Tibial artery (tissue), 4 donors: Measurements from ENCODE around the gene RIMBP2.
"Not testable (repeated sequence)": the region's sequence is repeated elsewhere in the genome, so short reads cannot be mapped to it uniquely, and the experiment has no call there.

ENCODE experiments used
- DNase-seq, 2 donors: peaks; one replicate each; pipeline ENCODE4 v3.0.0-alpha.2; 2019
- H3K27ac ChIP-seq, 2 donors: fragments of 200-600 bp; sonication (generic) in 1 of 2; 1 replicate in 1 of 2; 2 replicates in 1 of 2; pipeline ENCODE4 v1.5.1; 2018 to 2019; ENCODE audit warnings: mild to moderate bottlenecking in 1 of 2
- H3K27me3 ChIP-seq, 2 donors: fragments of 200-600 bp; sonication (generic) in 1 of 2; one replicate each; pipeline versions ENCODE4 v1.5.1 to v1.6.0; 2016 to 2019
- H3K36me3 ChIP-seq, 3 donors: fragments of 200-600 bp; sonication (generic) in 2 of 3; one replicate each; pipeline ENCODE4 v1.5.1; 2016 to 2019; ENCODE audit warnings: mild to moderate bottlenecking in 2 of 3
- H3K4me1 ChIP-seq, 4 donors: fragments of 200-600 bp; sonication (generic) in 2 of 4; 1 replicate in 3 of 4; 2 replicates in 1 of 4; pipeline ENCODE4 v1.5.1; 2016 to 2019
- H3K4me3 ChIP-seq, 2 donors: fragments of 200-600 bp; sonication (generic) in 1 of 2; 1 replicate in 1 of 2; 2 replicates in 1 of 2; pipeline ENCODE4 v1.5.1; 2018 to 2019; ENCODE audit warnings: mild to moderate bottlenecking in 2 of 2
- H3K9me3 ChIP-seq, 3 donors: fragments of 200-600 bp; sonication (generic) in 1 of 3; one replicate each; pipeline ENCODE4 v1.5.1; 2016 to 2019
- intact Hi-C: fragments of 100-400 bp; cut with DNase I; formaldehyde crosslinking; loops from one replicate; pipeline ENCODE4 v1.15.0; 2023; ENCODE audit warnings: low total_unique reads
- TF ChIP-seq, protein P1 (sequence below), 2 experiments: fragments of 200-600 bp in 1 of 2; fragments of 450-650 bp in 1 of 2; IDR thresholded peaks; one replicate each; pipeline ENCODE4 v1.5.1; 2017 to 2019; ENCODE audit warnings: antibody characterized with exemption in 2 of 2, mild to moderate bottlenecking in 1 of 2, moderate library complexity in 1 of 2

Gene RIMBP2

DNA sequence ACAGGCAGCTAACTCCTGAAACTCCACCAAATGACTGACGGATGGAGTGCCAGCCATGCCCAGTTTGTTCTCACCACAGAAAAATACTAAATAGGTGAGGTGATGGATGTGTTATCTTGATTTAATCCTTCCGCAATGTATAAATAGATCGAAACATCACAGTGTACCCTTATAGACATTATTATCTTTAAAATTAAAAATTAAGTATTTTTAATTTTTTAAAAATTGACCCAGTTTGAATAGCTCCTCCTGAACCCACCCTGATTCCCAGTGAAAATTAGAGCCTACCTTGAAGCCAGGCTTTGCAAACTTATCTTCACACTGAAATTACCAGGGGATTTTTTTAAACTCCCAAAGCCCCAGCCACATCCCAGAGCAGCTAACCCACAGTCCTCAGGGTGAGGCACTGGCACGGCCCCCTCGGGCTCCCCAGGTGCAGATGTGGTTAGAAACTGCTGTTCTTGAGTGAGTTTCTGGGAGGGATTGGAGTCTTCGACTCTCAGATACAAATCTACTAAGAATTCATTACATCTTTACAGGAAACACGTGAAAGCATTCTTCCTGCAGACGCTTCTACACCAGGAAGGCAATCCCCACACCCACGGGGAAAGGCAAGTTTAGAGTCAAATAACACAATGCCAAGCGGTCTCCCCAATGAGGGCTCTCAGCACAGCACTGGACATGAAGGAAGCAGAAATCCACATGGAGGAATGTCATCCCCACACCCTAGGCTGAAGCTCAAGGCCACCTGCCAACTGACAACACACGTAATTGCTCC lies 126.4 kb downstream of the RIMBP2 start:
- H3K36me3 ChIP-seq = no peaks in the 10 kb centered on the region
- no peaks in the 10 kb centered on the region for H3K9me3 ChIP-seq
- no peak overlapping the region for H3K27ac ChIP-seq
- H3K4me1 ChIP-seq = peaks cover 0 to 4% (median 0%) of the 10 kb centered on the region in 4 donors
- H3K4me3 ChIP-seq = no peak overlapping the region
- intact Hi-C loops = no loop called here
- TF ChIP-seq, protein P1, sequence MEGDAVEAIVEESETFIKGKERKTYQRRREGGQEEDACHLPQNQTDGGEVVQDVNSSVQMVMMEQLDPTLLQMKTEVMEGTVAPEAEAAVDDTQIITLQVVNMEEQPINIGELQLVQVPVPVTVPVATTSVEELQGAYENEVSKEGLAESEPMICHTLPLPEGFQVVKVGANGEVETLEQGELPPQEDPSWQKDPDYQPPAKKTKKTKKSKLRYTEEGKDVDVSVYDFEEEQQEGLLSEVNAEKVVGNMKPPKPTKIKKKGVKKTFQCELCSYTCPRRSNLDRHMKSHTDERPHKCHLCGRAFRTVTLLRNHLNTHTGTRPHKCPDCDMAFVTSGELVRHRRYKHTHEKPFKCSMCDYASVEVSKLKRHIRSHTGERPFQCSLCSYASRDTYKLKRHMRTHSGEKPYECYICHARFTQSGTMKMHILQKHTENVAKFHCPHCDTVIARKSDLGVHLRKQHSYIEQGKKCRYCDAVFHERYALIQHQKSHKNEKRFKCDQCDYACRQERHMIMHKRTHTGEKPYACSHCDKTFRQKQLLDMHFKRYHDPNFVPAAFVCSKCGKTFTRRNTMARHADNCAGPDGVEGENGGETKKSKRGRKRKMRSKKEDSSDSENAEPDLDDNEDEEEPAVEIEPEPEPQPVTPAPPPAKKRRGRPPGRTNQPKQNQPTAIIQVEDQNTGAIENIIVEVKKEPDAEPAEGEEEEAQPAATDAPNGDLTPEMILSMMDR (IDR thresholded peaks at IDR 0.05) = no peak
- H3K27me3 ChIP-seq = peaks cover 0 to 3% of the 10 kb centered on the region in 2 donors
- DNase-seq = no peak

DNA sequence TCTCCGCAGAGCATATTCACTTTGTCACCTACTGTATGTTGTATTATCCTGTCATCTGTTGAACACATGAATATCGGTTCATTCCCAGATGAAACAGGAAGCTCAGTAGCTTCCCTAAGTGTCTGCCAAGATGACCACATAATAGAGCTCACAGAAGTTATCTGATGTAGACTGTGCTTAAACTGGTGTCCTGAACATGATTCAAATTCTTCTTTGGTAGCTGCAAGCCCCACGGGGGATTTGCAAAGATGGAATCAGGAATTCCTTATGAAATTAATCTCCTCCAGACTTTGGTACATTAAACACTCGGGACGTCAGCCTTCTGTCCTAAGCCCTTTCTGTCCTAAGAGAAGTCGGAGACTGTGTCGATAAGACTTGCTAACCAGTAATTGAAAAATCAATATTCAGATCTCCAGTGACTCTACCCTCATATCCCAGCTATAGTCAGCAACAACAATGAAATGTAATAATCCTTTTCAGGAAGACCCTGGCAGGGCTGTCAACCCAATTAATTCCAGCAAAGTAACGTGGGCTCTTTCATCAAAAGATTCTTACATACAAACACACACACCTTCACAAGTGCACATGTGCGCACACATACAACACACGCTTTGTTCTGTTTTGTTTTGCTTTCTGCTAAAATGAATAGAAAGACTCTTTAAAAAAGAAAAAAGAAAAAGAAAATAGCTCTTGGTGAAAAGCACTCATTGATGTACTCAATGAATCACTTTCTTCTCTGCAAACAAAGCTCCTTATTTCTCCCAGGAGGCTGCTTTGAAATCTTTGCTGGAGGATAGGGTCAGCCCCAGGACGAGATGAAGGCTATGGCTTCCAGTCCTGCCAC lies 127.2 kb downstream of the RIMBP2 start:
- no peak overlapping the region for H3K27ac ChIP-seq

DNA sequence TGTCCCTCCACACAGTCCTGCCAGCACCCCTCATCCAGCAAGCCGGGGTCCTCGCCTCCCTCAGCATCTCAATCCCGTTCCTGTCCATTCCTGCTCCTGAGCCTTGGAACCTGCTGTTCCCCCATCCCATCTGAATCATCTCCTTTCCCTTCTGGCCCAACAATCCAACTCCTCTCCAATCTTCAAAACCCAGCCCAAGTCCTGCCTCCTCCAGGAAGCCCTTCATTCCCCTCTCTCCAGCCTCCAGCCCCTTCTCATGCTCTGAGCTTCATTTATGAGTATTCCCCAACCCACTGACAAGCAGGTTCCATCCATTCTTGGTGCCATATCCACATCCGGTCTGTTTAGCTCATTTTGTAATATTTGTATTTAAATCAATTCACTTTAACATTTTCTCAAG lies 128.1 kb downstream of the RIMBP2 start:
- Histone ChIP-seq H3K4me3 (no peak overlapping the region), H3K27ac (no peak overlapping the region), H3K27me3 (peaks cover 0 to 3% of the 10 kb centered on the region in 2 donors), H3K36me3 (no peaks in the 10 kb centered on the region), H3K9me3 (no peaks in the 10 kb centered on the region), H3K4me1 (peaks cover 0 to 4% (median 0%) of the 10 kb centered on the region in 4 donors)
- DNase-seq = no peak
- intact Hi-C loops = no loop called here
- TF ChIP-seq, protein P1 (IDR thresholded peaks at IDR 0.05) = no peak

More for the DNA sequence above, 127.2 kb downstream of the RIMBP2 start:
- Histone ChIP-seq H3K4me1 (peaks cover 0 to 4% (median 0%) of the 10 kb centered on the region in 4 donors), H3K9me3 (no peaks in the 10 kb centered on the region), H3K27me3 (peaks cover 0 to 3% of the 10 kb centered on the region in 2 donors), H3K4me3 (no peak overlapping the region), H3K36me3 (no peaks in the 10 kb centered on the region)
- TF ChIP-seq, protein P1 (IDR thresholded peaks at IDR 0.05) = no peak
- no peak for DNase-seq
- intact Hi-C loops = no loop called here

DNA sequence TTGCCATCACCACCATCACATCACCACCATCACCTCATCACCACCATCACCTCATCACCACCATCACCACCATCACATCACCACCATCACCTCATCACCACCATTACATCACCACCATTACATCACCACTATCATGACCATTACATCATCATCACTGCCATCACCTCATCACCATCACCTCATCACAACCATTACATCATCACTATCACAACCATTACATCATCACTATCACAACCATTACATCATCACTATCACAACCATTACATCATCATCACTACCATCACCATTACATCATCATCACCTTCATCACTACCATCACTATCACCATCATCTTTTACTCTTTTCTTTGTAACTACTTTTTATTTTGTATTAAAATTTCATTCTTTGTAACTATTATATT lies 131.6 kb downstream of the RIMBP2 start:
- H3K4me1 ChIP-seq, H3K27ac ChIP-seq, H3K36me3 ChIP-seq, intact Hi-C loops, H3K27me3 ChIP-seq, DNase-seq, H3K9me3 ChIP-seq, H3K4me3 ChIP-seq: not testable (repeated sequence)

DNA sequence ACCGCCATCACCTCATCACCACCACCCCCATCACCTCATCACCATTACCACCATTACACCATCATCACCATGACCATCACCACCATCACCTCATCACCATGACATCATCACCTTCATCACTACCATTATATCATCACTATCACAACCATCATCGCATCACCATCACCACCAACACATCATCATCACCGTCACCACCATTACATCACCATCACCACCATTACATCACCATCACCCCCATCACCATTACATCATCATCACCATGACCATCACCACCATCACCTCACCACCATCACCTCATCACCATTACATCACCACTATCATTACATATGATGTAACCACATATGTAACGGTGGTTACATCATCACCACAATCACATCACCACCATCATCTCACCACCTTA lies 132.3 kb downstream of the RIMBP2 start:
- no peak for DNase-seq
- TF ChIP-seq, protein P1 (IDR thresholded peaks at IDR 0.05) = no peak
- Histone ChIP-seq H3K9me3 (no peaks in the 10 kb centered on the region), H3K27me3 (no peaks in the 10 kb centered on the region), H3K36me3 (no peaks in the 10 kb centered on the region), H3K4me3 (no peak overlapping the region), H3K4me1 (no peaks in the 10 kb centered on the region), H3K27ac (no peak overlapping the region)
- intact Hi-C loops = no loop called here

DNA sequence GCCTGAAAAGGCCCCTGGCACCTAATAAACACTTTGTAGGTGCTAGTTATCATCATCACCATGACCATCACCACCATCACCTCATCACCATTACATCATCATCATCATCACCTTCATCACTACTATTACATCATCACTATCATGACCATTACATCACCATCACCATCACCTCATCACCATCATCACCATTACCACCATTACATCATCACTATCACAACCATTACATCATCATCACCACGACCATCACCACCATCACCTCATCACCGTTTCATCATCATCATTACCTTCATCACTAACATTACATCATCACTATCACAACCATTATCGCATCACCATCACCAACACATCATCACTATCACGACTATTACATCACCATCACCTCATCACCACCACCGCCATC lies 132.8 kb downstream of the RIMBP2 start:
- TF ChIP-seq, protein P1 (IDR thresholded peaks at IDR 0.05) = no peak
- Histone ChIP-seq H3K36me3 (no peaks in the 10 kb centered on the region), H3K4me3 (no peak overlapping the region), H3K27me3 (no peaks in the 10 kb centered on the region), H3K4me1 (no peaks in the 10 kb centered on the region), H3K9me3 (no peaks in the 10 kb centered on the region), H3K27ac (no peak overlapping the region)
- DNase-seq = no peak
- intact Hi-C loops = no loop called here
